Liver (tissue), 3 donors: ENCODE measurements around the gene CCT2.

Source experiments
- CTCF ChIP-seq: fragments of 150-350 bp; IDR thresholded peaks from 2 replicates; pipeline ENCODE4 v1.5.1; 2017; ENCODE audit warnings: improper control_type of control experiment, low read depth, low read length; ENCODE audit not compliant: missing input control
- FOXA1 ChIP-seq: IDR thresholded peaks from 2 replicates; pipeline ENCODE4 v1.6.1; 2016; ENCODE audit warnings: antibody characterized with exemption
- HNF4A ChIP-seq, 2 donors: conservative IDR thresholded peaks; 2 replicates each; pipeline ENCODE4 v1.6.1; 2016; ENCODE audit warnings: antibody characterized with exemption in 2 of 2, mild to moderate bottlenecking in 2 of 2
- HNF4G ChIP-seq: IDR thresholded peaks from 2 replicates; pipeline ENCODE4 v1.6.1; 2016; ENCODE audit warnings: antibody characterized with exemption
- JUND ChIP-seq, 2 donors: IDR thresholded peaks; 2 replicates each; pipeline ENCODE4 v1.6.1; 2016; ENCODE audit warnings: antibody characterized with exemption in 2 of 2
- MAX ChIP-seq: IDR thresholded peaks from 2 replicates; pipeline ENCODE4 v1.6.1; 2016; ENCODE audit warnings: antibody characterized with exemption
- SP1 ChIP-seq: IDR thresholded peaks from 2 replicates; pipeline ENCODE4 v1.6.1; 2018; ENCODE audit warnings: antibody characterized with exemption, mild to moderate bottlenecking
- TAF1 ChIP-seq: conservative IDR thresholded peaks from 2 replicates; pipeline ENCODE4 v1.6.1; 2016; ENCODE audit warnings: antibody characterized with exemption, mild to moderate bottlenecking
- donor health status: healthy.
- donor health status: healthy.

- peak; percentile 45 for TF ChIP-seq SP1
- no peak for TF ChIP-seq CTCF
- peak in 1 of 2 donors; percentile 50 for TF ChIP-seq JUND (IDR thresholded peaks at IDR 0.05)
- no peak for TF ChIP-seq TAF1
- peak; percentile 36 for TF ChIP-seq HNF4G
- TF ChIP-seq MAX: no peak
- TF ChIP-seq HNF4A (conservative IDR thresholded peaks at IDR 0.05): peak; percentile 72 to 80
- no peak for TF ChIP-seq FOXA1
These were observed 28.9 kb upstream of the CCT2 start for GRCh38 chr12:69556383-69556782.
